Smooth muscle cell (in vitro differentiated cells): ENCODE results near the gene KIAA1549. TPM values are rescaled to one million over a fixed set of nuclear protein-coding genes. Genes with fewer than 3 reads are reported as not detected.

ENCODE experiments used
- DNase-seq: peaks from one replicate; lab custom pipeline; 2025; ENCODE audit not compliant: unreplicated experiment; lab: John Stamatoyannopoulos, UW
- H2AFZ ChIP-seq: fragments of 200-600 bp; sonication (generic); 2 replicates; pipeline ENCODE4 v1.6.0; 2016; ENCODE audit warnings: antibody characterized with exemption, low read depth, mild to moderate bottlenecking
- H3F3A ChIP-seq: fragments of 200-600 bp; sonication (generic); 2 replicates; pipeline ENCODE4 v1.6.0; 2017; ENCODE audit warnings: antibody characterized with exemption, low read depth
- H3K27ac ChIP-seq: fragments of 200-600 bp; sonication (generic); 2 replicates; pipeline ENCODE4 v1.5.1; 2016; ENCODE audit warnings: low read depth, mild to moderate bottlenecking
- H3K27me3 ChIP-seq: fragments of 200-600 bp; sonication (generic); 2 replicates; pipeline ENCODE4 v1.6.1; 2016; ENCODE audit warnings: low read depth, mild to moderate bottlenecking
- H3K36me3 ChIP-seq: fragments of 200-600 bp; sonication (generic); 2 replicates; pipeline ENCODE4 v1.5.1; 2016; ENCODE audit warnings: low read depth
- H3K4me1 ChIP-seq: fragments of 200-600 bp; sonication (generic); 2 replicates; pipeline ENCODE4 v1.5.1; 2016; ENCODE audit warnings: low read depth
- H3K4me2 ChIP-seq: fragments of 200-600 bp; sonication (generic); 2 replicates; pipeline ENCODE4 v1.6.0; 2016; ENCODE audit warnings: mild to moderate bottlenecking
- H3K4me3 ChIP-seq: fragments of 200-600 bp; sonication (generic); 2 replicates; pipeline ENCODE4 v1.5.1; 2016; ENCODE audit warnings: mild to moderate bottlenecking
- H3K79me2 ChIP-seq: fragments of 200-600 bp; sonication (generic); 2 replicates; pipeline ENCODE4 v1.6.0; 2016; ENCODE audit warnings: low read depth, mild to moderate bottlenecking
- H3K9ac ChIP-seq: fragments of 200-600 bp; sonication (generic); 2 replicates; pipeline ENCODE4 v1.6.0; 2016; ENCODE audit warnings: low read depth
- H3K9me3 ChIP-seq: fragments of 200-600 bp; sonication (generic); replicated peaks from 2 replicates; pipeline ENCODE4 v1.5.1; 2016; ENCODE audit warnings: low read depth
- H4K20me1 ChIP-seq: fragments of 200-600 bp; sonication (generic); 2 replicates; pipeline ENCODE4 v1.6.0; 2016; ENCODE audit warnings: low read depth
- WGBS: methylation state at CpG from one replicate; pipeline ENCODE4 v1.1.7; 2016; ENCODE audit warnings: low lambda C conversion rate; 5-methylcytosine and 5-hydroxymethylcytosine counted together
- polyA plus RNA-seq: library from polyadenylated mRNA; unstranded; fragments of >200 nt; fragmentation: Nextera tagmentation; extraction: Ambion mirVana; gene quantifications from 2 replicates; pipeline ENCODE4 v1.2.1, GENCODE V29; 2016
- total RNA-seq: library from RNA; depleted of rRNA; stranded (reverse); fragments of >200 nt; gene quantifications from 2 replicates; pipeline ENCODE4 v1.2.3, GENCODE V29; 2014
- TF ChIP-seq, protein P1 (sequence below): fragments of 200-600 bp; sonication (generic); IDR thresholded peaks from 2 replicates; pipeline ENCODE4 v1.5.1; 2017; ENCODE audit warnings: borderline replicate concordance, mild to moderate bottlenecking, antibody characterized with exemption; ENCODE audit not compliant: insufficient read depth, poor library complexity, severe bottlenecking

KIAA1549 gene
- total and polyA plus RNA-seq, 2 experiments from 2014 or later = 4.1 to 7.1 TPM

DNA sequence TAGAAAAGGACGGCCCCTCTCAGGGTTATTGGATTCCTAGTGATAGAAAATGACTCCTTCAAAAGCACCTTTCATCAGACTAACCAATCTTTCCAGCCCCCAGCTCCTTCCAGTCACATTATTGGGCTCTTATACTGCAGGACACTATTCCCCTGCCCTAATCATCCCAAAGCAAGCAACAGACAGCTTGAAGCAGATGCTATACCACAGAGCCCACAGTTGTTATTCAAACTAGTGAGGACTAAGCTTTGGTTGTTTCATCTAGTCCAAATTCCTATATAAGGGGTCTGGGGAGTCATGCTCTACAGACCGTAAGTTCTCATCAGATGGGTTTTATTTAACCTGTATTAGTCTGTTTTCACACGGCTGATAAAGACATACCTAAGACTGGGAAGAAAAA is 30.2 kb upstream of the KIAA1549 start:
- H3K27ac ChIP-seq = no peak overlapping the region
- H3K36me3 ChIP-seq = no peaks in the 10 kb centered on the region
- 98% methylated on average over 3 of the region's 3 CpGs for WGBS
- H3K79me2 ChIP-seq = no peaks in the 10 kb centered on the region
- no peak overlapping the region for H3K9ac ChIP-seq
- TF ChIP-seq, protein P1, sequence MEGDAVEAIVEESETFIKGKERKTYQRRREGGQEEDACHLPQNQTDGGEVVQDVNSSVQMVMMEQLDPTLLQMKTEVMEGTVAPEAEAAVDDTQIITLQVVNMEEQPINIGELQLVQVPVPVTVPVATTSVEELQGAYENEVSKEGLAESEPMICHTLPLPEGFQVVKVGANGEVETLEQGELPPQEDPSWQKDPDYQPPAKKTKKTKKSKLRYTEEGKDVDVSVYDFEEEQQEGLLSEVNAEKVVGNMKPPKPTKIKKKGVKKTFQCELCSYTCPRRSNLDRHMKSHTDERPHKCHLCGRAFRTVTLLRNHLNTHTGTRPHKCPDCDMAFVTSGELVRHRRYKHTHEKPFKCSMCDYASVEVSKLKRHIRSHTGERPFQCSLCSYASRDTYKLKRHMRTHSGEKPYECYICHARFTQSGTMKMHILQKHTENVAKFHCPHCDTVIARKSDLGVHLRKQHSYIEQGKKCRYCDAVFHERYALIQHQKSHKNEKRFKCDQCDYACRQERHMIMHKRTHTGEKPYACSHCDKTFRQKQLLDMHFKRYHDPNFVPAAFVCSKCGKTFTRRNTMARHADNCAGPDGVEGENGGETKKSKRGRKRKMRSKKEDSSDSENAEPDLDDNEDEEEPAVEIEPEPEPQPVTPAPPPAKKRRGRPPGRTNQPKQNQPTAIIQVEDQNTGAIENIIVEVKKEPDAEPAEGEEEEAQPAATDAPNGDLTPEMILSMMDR = no peak
- H3F3A ChIP-seq = no peaks in the 10 kb centered on the region
- no peak overlapping the region for H3K4me2 ChIP-seq
- no peak overlapping the region for H2AFZ ChIP-seq
- H3K27me3 ChIP-seq = no peaks in the 10 kb centered on the region
- no peak overlapping the region for H3K4me3 ChIP-seq
- H3K9me3 ChIP-seq = no peaks in the 10 kb centered on the region
- no peak for DNase-seq
- no peaks in the 10 kb centered on the region for H3K4me1 ChIP-seq
- no peaks in the 10 kb centered on the region for H4K20me1 ChIP-seq

DNA sequence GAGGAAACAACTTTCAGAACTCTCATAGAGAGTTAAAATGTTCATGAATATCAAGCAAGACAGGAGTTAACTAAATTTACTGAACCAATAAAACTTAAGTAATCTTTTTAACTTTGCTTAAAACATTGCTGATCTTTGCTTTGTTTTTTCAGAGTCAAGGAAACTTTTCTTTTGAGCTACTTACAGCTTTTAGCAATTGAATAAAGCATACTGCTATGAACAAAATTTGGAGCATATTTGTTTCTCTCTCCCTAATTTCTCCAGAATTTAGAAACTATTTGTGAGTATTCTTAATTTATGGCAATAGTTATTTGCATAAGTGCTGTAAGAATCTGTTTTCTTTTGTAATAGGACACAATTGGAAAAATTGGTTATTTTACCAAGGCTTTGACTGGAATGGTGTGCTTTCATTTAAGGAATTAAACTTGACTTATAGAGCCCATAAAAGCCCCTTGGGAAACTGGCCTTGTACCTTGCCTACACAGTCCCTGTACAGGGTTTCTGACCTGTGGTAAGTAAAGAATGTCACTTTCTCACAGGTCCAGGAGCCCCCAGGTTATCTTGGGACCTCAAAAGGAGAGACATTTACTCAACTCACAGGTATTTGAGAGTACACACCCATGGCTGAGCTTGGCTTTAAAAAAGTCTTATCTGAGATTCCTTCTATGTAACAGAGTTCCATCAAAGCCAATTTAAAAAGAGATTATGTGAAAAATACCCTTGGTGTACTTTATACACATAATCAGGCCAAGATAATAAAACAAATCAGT is 23.3 kb upstream of the KIAA1549 start:
- H3K9ac ChIP-seq = no peak overlapping the region
- no peaks in the 10 kb centered on the region for H3K4me1 ChIP-seq
- H3K4me2 ChIP-seq = no peak overlapping the region
- no peak overlapping the region for H3K27ac ChIP-seq
- H3K4me3 ChIP-seq = no peak overlapping the region
- H4K20me1 ChIP-seq = no peaks in the 10 kb centered on the region
- no peak overlapping the region for H2AFZ ChIP-seq
- DNase-seq = no peak
- no peaks in the 10 kb centered on the region for H3K27me3 ChIP-seq
- no peaks in the 10 kb centered on the region for H3F3A ChIP-seq
- H3K36me3 ChIP-seq = no peaks in the 10 kb centered on the region
- H3K9me3 ChIP-seq = no peaks in the 10 kb centered on the region
- TF ChIP-seq, protein P1 = no peak
- H3K79me2 ChIP-seq = no peaks in the 10 kb centered on the region

DNA sequence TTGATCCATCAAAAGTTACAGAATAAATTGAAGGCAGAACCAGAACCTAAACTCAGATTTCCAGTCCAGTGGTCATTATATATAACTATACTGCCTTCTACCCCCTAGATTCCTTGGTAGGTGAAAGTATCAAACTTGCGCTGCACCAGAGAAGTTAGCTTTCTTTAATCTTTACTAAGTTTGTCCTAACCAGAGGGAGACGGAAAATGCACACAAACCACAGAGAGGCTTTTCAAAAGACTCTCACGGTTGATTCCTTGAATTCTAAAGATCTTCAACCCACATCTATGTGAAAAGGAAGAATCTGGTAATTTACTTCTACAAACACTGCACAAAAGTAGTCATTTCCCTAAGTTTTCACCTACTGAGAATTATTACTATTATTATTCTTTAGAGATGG is 18.2 kb upstream of the KIAA1549 start:
- H3K4me2 ChIP-seq = no peak overlapping the region
- H2AFZ ChIP-seq = no peak overlapping the region
- no peaks in the 10 kb centered on the region for H4K20me1 ChIP-seq
- no peaks in the 10 kb centered on the region for H3K79me2 ChIP-seq
- H3K9me3 ChIP-seq = no peaks in the 10 kb centered on the region
- DNase-seq = no peak
- H3K36me3 ChIP-seq = no peaks in the 10 kb centered on the region
- WGBS = 72% methylated on average over 3 of the region's 3 CpGs
- no peaks in the 10 kb centered on the region for H3K27me3 ChIP-seq
- H3K4me3 ChIP-seq = no peak overlapping the region
- no peaks in the 10 kb centered on the region for H3F3A ChIP-seq
- no peaks in the 10 kb centered on the region for H3K4me1 ChIP-seq
- H3K9ac ChIP-seq = no peak overlapping the region
- TF ChIP-seq, protein P1 = no peak
- H3K27ac ChIP-seq = no peak overlapping the region

DNA sequence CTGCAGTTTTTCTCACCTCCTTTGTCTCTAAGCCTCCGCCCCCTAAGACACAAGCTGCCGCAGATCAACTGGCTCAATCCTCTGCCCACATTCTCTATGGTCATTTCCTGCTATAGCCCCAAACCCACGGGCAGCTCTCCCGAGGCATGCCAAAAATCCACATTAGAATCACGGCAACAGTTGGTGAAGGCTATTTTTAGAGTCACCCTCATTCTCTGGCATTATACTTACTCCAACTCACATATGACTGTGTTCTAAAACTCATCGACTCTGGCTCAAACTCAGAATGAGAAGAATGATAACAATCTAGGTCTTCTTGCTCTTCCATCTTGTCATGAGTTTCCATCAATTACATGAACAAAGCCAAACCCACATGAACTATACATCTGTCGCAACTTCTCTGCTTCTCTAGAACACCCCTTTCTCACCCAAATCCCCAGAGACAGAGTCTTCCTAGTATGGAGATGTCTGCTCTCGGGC is 10.9 kb upstream of the KIAA1549 start:
- no peak overlapping the region for H3K27ac ChIP-seq
- 56% methylated on average over 8 of the region's 8 CpGs for WGBS
- no peak overlapping the region for H3K9ac ChIP-seq

More for the DNA sequence above, 10.9 kb upstream of the KIAA1549 start:
- Histone ChIP-seq H3K36me3 (no peaks in the 10 kb centered on the region), H2AFZ (no peak overlapping the region), H3K27me3 (no peaks in the 10 kb centered on the region), H3K79me2 (no peaks in the 10 kb centered on the region), H3K4me2 (no peak overlapping the region), H3K4me1 (no peaks in the 10 kb centered on the region), H3K9me3 (no peaks in the 10 kb centered on the region), H3K4me3 (no peak overlapping the region), H4K20me1 (no peaks in the 10 kb centered on the region), H3F3A (no peaks in the 10 kb centered on the region)
- DNase-seq = no peak
- TF ChIP-seq, protein P1 = no peak
